ENCODE results near the gene C3orf85.

DNA sequence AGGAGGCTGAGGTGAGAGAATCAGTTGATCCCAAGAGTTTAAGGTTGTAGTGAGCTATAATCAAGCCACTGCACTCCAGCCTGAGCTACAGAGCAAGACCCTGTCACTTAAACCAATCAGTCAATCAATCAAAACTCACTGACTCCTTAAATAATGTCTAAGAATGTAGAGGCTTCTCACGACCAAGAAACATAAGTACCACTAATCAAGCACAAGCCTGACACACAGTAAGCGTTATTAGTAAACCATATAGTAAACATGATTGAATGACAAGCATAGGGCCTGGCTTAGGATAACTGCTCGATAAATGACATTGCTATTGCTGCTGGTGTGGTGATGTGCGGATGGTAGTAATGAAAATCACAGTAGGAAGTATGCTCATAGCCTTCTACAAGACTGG, 29.4 kb downstream of the C3orf85 start:
- no peak for TF ChIP-seq CTCF (IDR thresholded peaks at IDR 0.05)
- TF ChIP-seq EZH2 (IDR thresholded peaks at IDR 0.05): no peak

Measured in neural progenitor cell (in vitro differentiated cells).